ENCODE measurements around the gene CELA3A.
"Not testable (repeated sequence)": the region's sequence is repeated elsewhere in the genome, so short reads cannot be mapped to it uniquely, and the experiment has no call there.

The CELA3A gene

GRCh38 chr1:21982122-21982521 lies 19.3 kb upstream of the CELA3A start:
- not testable (repeated sequence) for DNase-seq

- not testable (repeated sequence) for DNase-seq
These were observed 17.9 kb upstream of the CELA3A start for GRCh38 chr1:21983539-21983938.

- DNase-seq, result not testable (repeated sequence)
These were observed 15.6 kb upstream of the CELA3A start for GRCh38 chr1:21985893-21986292.

GRCh38 chr1:21986386-21986785 lies 15.1 kb upstream of the CELA3A start:
- not testable (repeated sequence) for DNase-seq

- DNase-seq, result not testable (repeated sequence)
These were observed 11.6 kb upstream of the CELA3A start for GRCh38 chr1:21989672-21990393.

GRCh38 chr1:21992186-21992585 lies 9.3 kb upstream of the CELA3A start:
- not testable (repeated sequence) for DNase-seq

GRCh38 chr1:21994716-21995115 lies 6.7 kb upstream of the CELA3A start:
- not testable (repeated sequence) for DNase-seq

- DNase-seq, result not testable (repeated sequence)
These were observed 4.8 kb upstream of the CELA3A start for GRCh38 chr1:21996663-21996970.

- DNase-seq, result not testable (repeated sequence)
These were observed 3.4 kb upstream of the CELA3A start for GRCh38 chr1:21997891-21998623.

- not testable (repeated sequence) for DNase-seq
These were observed 2.7 kb upstream of the CELA3A start for GRCh38 chr1:21998624-21999294.

- DNase-seq, result not testable (repeated sequence)
These were observed 1.8 kb upstream of the CELA3A start for GRCh38 chr1:21999645-22000044.

GRCh38 chr1:22002461-22002860 lies 1.0 kb downstream of the CELA3A start:
- not testable (repeated sequence) for DNase-seq

GRCh38 chr1:22002875-22003274 lies 1.4 kb downstream of the CELA3A start:
- not testable (repeated sequence) for DNase-seq

- not testable (repeated sequence) for DNase-seq
These were observed 2.5 kb downstream of the CELA3A start for GRCh38 chr1:22003959-22004358.

GRCh38 chr1:22005261-22006149 lies 4.0 kb downstream of the CELA3A start:
- DNase-seq, result not testable (repeated sequence)

GRCh38 chr1:22006736-22007135 lies 5.3 kb downstream of the CELA3A start:
- not testable (repeated sequence) for DNase-seq

GRCh38 chr1:22007262-22007661 lies 5.8 kb downstream of the CELA3A start:
- DNase-seq, result not testable (repeated sequence)

GRCh38 chr1:22009566-22009965 lies 8.1 kb downstream of the CELA3A start:
- DNase-seq, result not testable (repeated sequence)

- not testable (repeated sequence) for DNase-seq
These were observed 11.3 kb downstream of the CELA3A start for GRCh38 chr1:22012752-22013151.

GRCh38 chr1:22014575-22015206 lies 13.2 kb downstream of the CELA3A start:
- DNase-seq, result not testable (repeated sequence)

GRCh38 chr1:22018583-22019559 lies 17.4 kb downstream of the CELA3A start:
- peak; percentile 46 for DNase-seq
